Spleen (tissue), 11 donors: ENCODE data around the gene GCHFR. TPM values are rescaled to one million over a fixed set of nuclear protein-coding genes. Genes with fewer than 3 reads are reported as not detected.

Experiments
- DNase-seq: peaks from one replicate; pipeline ENCODE4 v3.0.0-alpha.2; 2020
- H3K27ac ChIP-seq, 8 donors: fragments of 200-600 bp; sonication (generic) in 7 of 8; 1 replicate in 4 of 8; 2 replicates in 4 of 8; pipeline versions ENCODE4 v1.5.0 to v1.8.0; 2016 to 2021; ENCODE audit warnings: inconsistent platforms in 4 of 8, mild to moderate bottlenecking in 4 of 8, moderate library complexity in 1 of 8
- H3K27me3 ChIP-seq, 7 donors: fragments of 200-600 bp; sonication (generic) in 6 of 7; replicated peaks in 1 of 7; 1 replicate in 4 of 7; 2 replicates in 3 of 7; pipeline versions ENCODE4 v1.5.0 to v1.8.0; 2016 to 2021; ENCODE audit warnings: inconsistent platforms in 3 of 7, mild to moderate bottlenecking in 1 of 7
- H3K36me3 ChIP-seq, 6 donors: fragments of 200-600 bp; sonication (generic) in 5 of 6; 1 replicate in 4 of 6; 2 replicates in 2 of 6; pipeline versions ENCODE4 v1.5.0 to v1.8.0; 2016 to 2021; ENCODE audit warnings: inconsistent platforms in 2 of 6
- H3K4me1 ChIP-seq, 6 donors: fragments of 200-600 bp; sonication (generic) in 5 of 6; 1 replicate in 3 of 6; 2 replicates in 3 of 6; pipeline versions ENCODE4 v1.5.0 to v1.8.0; 2016 to 2021; ENCODE audit warnings: inconsistent platforms in 3 of 6
- H3K4me3 ChIP-seq, 8 donors: fragments of 200-600 bp; sonication (generic) in 7 of 8; 1 replicate in 4 of 8; 2 replicates in 4 of 8; pipeline versions ENCODE4 v1.5.0 to v1.8.0; 2016 to 2021; ENCODE audit warnings: inconsistent platforms in 4 of 8, mild to moderate bottlenecking in 4 of 8, moderate library complexity in 2 of 8
- H3K9me3 ChIP-seq, 8 donors: fragments of 200-600 bp; sonication (generic) in 7 of 8; 1 replicate in 4 of 8; 2 replicates in 4 of 8; pipeline versions ENCODE4 v1.5.0 to v1.8.0; 2016 to 2021; ENCODE audit warnings: inconsistent platforms in 4 of 8
- CTCF ChIP-seq, 11 experiments: fragments of 200-600 bp in 7 of 11; fragments of 450-650 bp in 4 of 11; sonication (generic) in 4 of 11; IDR thresholded peaks in 8 of 11; conservative IDR thresholded peaks in 3 of 11; 1 replicate in 7 of 11; 2 replicates in 4 of 11; pipeline versions ENCODE4 v1.4.0 to v1.8.0; 2016 to 2021; ENCODE audit warnings: antibody characterized with exemption in 11 of 11, inconsistent platforms in 4 of 11, mild to moderate bottlenecking in 1 of 11
- POLR2A ChIP-seq, 3 donors: fragments of 450-650 bp; IDR thresholded peaks; one replicate each; pipeline ENCODE4 v1.5.1; 2017; ENCODE audit warnings: antibody characterized with exemption in 3 of 3, mild to moderate bottlenecking in 1 of 3
- POLR2AphosphoS5 ChIP-seq, 3 donors: sonication (generic); formaldehyde crosslinking; IDR thresholded peaks; one replicate each; pipeline ENCODE4 v1.5.1; 2017; ENCODE audit warnings: antibody characterized with exemption in 3 of 3
- WGBS, 5 donors: extraction: QIAGEN DNeasy Blood & Tissue Kit in 3 of 5; methylation state at CpG; one replicate each; pipeline versions ENCODE4 v1.1.5 to v1.1.7; 2013 to 2018; 5-methylcytosine and 5-hydroxymethylcytosine counted together
- intact Hi-C: fragments of 100-400 bp; cut with DNase I; formaldehyde crosslinking; loops from one replicate; pipeline ENCODE4 v1.15.0; 2023; ENCODE audit warnings: low total_unique reads
- polyA plus RNA-seq, 3 donors: library from polyadenylated mRNA; stranded (reverse); fragments of 200-250 nt; gene quantifications; one replicate each; pipeline ENCODE4 v1.2.1, GENCODE V29; 2013
- total RNA-seq, 7 donors: library from RNA; depleted of rRNA in 3 of 7; stranded (reverse); fragments of >200 nt in 3 of 7; fragmentation: NEBNext Ultra II Directional in 4 of 7; extraction: Animal tissue kit (Norgen Biotek cat#: 25700) in 4 of 7; gene quantifications; one replicate each; pipeline versions ENCODE4 v1.1.0 to v1.2.1, GENCODE V29; 2016 to 2021
- donor health status: healthy with polysubstance abuse.
- donor health status: DM: no; HTN: no; CAD: no; lungs with moderate emphysema.
- donor health status: DM: no; HTN: no; CAD: no.
- donor health status: Bipolar disorder and iron deficiency.
- donor health status: healthy.
- donor health status: DM: no; HTN: no; CAD: no.
- donor health status: DM: yes; HTN: yes; CAD: no.

Gene GCHFR
- total and polyA plus RNA-seq, 10 donors: 6.1 to 38.0 (median 16.0) TPM

GRCh38 chr15:40754883-40755811, 8.7 kb upstream of the GCHFR start, which contains the start of gene RMDN3:
RMDN3 (minus strand) TSS chr15:40755254; CDS start chr15:40754783, 471 bp downstream.
- intact Hi-C loops: no loop called here
- WGBS, 5 donors: 1 to 2% (median 1%) methylated on average over 44 to 66 of the region's 66 CpGs
- DNase-seq: peak; percentile 99
- peak in 1 of 3 donors; percentile 95 for TF ChIP-seq POLR2A (IDR thresholded peaks at IDR 0.05)
- TF ChIP-seq POLR2AphosphoS5 (IDR thresholded peaks at IDR 0.05): peak; percentile 88 to 96 (median 92)
- TF ChIP-seq CTCF (IDR thresholded peaks at IDR 0.05 in 8 of 11, conservative IDR thresholded peaks at IDR 0.05 in 3 of 11): peak in 8 of 11 experiments; percentile 13 to 52 (median 27)
- Histone ChIP-seq H3K27ac (peak within 1 kb of the TSS; percentile 78 to 90 (median 84)), H3K4me3 (peak within 1 kb of the TSS; percentile 82 to 96 (median 89)), H3K4me1 (peaks cover 16 to 43% (median 32%) of the 10 kb centered on the region in 6 donors), H3K36me3 (peaks cover 3 to 29% (median 18%) of the 10 kb centered on the region in 6 donors), H3K9me3 (no peaks in the 10 kb centered on the region), H3K27me3 (no peaks in the 10 kb centered on the region)

GRCh38 chr15:40755812-40756208, 8.1 kb upstream of the GCHFR start:
- 65 to 73% (median 72%) methylated on average over 10 of the region's 10 CpGs for WGBS, 5 donors
- Histone ChIP-seq H3K27me3 (no peaks in the 10 kb centered on the region), H3K27ac (peak overlapping the region; percentile 78 to 90 (median 84)), H3K4me3 (peak overlapping the region in 7 of 8 donors; percentile 82 to 96 (median 87)), H3K36me3 (peaks cover 3 to 22% (median 13%) of the 10 kb centered on the region in 6 donors), H3K4me1 (peaks cover 16 to 43% (median 32%) of the 10 kb centered on the region in 6 donors), H3K9me3 (no peaks in the 10 kb centered on the region)
- intact Hi-C loops: no loop called here
- peak; percentile 74 for DNase-seq
- TF ChIP-seq POLR2A (IDR thresholded peaks at IDR 0.05): no peak
- no peak for TF ChIP-seq CTCF (IDR thresholded peaks at IDR 0.05 in 8 of 11, conservative IDR thresholded peaks at IDR 0.05 in 3 of 11)
- TF ChIP-seq POLR2AphosphoS5 (IDR thresholded peaks at IDR 0.05): no peak

- Histone ChIP-seq H3K9me3 (no peaks in the 10 kb centered on the region), H3K27me3 (no peaks in the 10 kb centered on the region), H3K4me3 (no peak overlapping the region), H3K36me3 (peaks cover 0 to 11% (median 2%) of the 10 kb centered on the region in 6 donors), H3K27ac (no peak overlapping the region), H3K4me1 (peaks cover 16 to 36% (median 30%) of the 10 kb centered on the region in 6 donors)
- no peak for DNase-seq
- intact Hi-C loops: no loop called here
- TF ChIP-seq POLR2AphosphoS5 (IDR thresholded peaks at IDR 0.05) (no peak), CTCF (IDR thresholded peaks at IDR 0.05 in 8 of 11, conservative IDR thresholded peaks at IDR 0.05 in 3 of 11) (no peak), POLR2A (IDR thresholded peaks at IDR 0.05) (no peak)
- whole genome bisulfite sequencing, 5 donors: 42 to 51% (median 47%) methylated on average over 6 of the region's 6 CpGs
These were observed 6.9 kb upstream of the GCHFR start for GRCh38 chr15:40756938-40757337.

GRCh38 chr15:40759961-40760360, 3.9 kb upstream of the GCHFR start:
- no peak for DNase-seq
- Histone ChIP-seq H3K36me3 (no peaks in the 10 kb centered on the region), H3K4me1 (peaks cover 6 to 35% (median 29%) of the 10 kb centered on the region in 6 donors), H3K27ac (no peak overlapping the region), H3K9me3 (no peaks in the 10 kb centered on the region), H3K27me3 (no peaks in the 10 kb centered on the region), H3K4me3 (no peak overlapping the region)
- no peak for TF ChIP-seq CTCF (IDR thresholded peaks at IDR 0.05 in 8 of 11, conservative IDR thresholded peaks at IDR 0.05 in 3 of 11)
- no peak for TF ChIP-seq POLR2A (IDR thresholded peaks at IDR 0.05)
- TF ChIP-seq POLR2AphosphoS5 (IDR thresholded peaks at IDR 0.05): no peak
- 82 to 92% (median 89%) methylated on average over 4 to 5 of the region's 5 CpGs for WGBS, 5 donors
- intact Hi-C loops: no loop called here
